ENCODE measurements around the gene OPCML.

Gene OPCML

DNA sequence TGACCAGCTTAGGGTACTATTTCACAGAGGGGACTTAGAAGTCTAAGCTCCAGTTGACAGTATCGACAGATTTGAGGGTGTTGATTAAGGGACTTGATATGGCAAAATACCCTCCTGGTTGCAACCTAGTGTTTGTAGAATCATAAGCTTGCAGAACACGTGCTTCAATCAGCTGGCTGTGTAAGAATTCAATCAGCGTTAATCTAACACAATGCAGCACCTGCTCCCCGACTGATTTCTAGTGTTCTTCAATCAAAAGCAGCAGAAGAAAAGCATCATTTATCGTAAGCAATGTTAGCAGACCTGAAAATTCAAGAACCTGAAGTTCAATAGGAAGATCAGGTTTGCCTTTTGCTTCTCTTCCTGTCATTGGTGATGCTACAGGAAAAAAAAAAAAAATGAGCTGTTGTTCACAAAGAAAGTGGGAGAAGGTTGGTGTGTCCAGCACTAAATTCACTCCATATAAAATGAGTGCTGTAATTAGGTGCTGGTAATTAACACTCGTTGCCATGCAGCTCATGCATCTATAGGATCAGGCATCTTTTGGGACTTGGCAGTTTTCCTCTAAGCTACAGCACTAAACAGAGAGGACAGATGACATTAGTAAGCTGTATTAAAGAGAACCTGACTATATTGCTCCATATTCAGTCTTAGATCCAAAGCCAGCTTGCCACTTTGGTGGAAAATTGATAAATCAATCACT is 840.3 kb downstream of the OPCML start:
- no peak overlapping the region for H3K4me3 ChIP-seq (ENCODE audit: low read depth, low read length)
- no peak for TF ChIP-seq CTCF (IDR thresholded peaks at IDR 0.05; ENCODE audit: insufficient read depth, low read length, missing control alignments)
- no peak for DNase-seq (ENCODE audit: low read depth, low spot score)
- POLR2A ChIA-PET: no interaction called here
- CTCF ChIA-PET: interaction anchor here (0.5 kb wide), 1 partner anchor 124 kb away, joined by 5 read pairs; no protein-coding TSS in a partner anchor

- no peak for TF ChIP-seq CTCF (IDR thresholded peaks at IDR 0.05; ENCODE audit: insufficient read depth, low read length, missing control alignments)
- ChIA-PET CTCF (interaction anchor here (1.0 to 2.4 kb wide), 2 partner anchors 29 to 255 kb away, joined by 3 to 10 read pairs; no protein-coding TSS in a partner anchor), POLR2A (no interaction called here)
- peak; percentile 4 for DNase-seq (ENCODE audit: low read depth, low spot score)
- H3K4me3 ChIP-seq (ENCODE audit: low read depth, low read length): no peak overlapping the region
These were observed 845.4 kb downstream of the OPCML start for GRCh38 chr11:132686886-132687285.

DNA sequence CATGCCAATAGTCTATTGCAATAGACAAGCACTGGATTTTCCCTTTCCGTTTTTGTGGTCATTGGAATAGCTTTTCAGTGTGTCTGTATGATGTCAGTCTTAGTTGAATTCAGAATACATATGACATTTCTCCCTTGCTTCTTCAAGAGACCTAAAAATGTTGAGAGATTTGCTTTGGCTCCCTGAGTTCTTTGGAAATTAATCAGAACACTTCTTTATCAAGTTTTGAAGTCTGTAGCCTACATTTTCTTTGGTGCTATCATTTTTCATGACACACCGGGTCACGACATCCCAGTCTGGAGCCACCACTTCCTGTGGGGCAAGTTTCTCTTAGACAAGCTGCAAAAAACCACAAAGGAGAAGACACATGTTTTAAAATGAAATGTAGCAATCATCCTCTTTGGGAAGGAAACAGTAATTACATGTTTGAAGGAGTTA is 847.1 kb downstream of the OPCML start:
- no peak for TF ChIP-seq CTCF (IDR thresholded peaks at IDR 0.05; ENCODE audit: insufficient read depth, low read length, missing control alignments)
- H3K4me3 ChIP-seq (ENCODE audit: low read depth, low read length): no peak overlapping the region
- CTCF ChIA-PET: interaction anchor here (0.8 to 1.7 kb wide), 3 partner anchors 8 to 256 kb away, joined by 3 to 7 read pairs (median 7); no protein-coding TSS in a partner anchor
- POLR2A ChIA-PET: interaction anchor here (0.6 to 1.4 kb wide), 4 partner anchors 51 to 914 kb away, joined by 3 to 4 read pairs (median 4); no protein-coding TSS in a partner anchor
- peak; percentile 44 for DNase-seq (ENCODE audit: low read depth, low spot score)

DNA sequence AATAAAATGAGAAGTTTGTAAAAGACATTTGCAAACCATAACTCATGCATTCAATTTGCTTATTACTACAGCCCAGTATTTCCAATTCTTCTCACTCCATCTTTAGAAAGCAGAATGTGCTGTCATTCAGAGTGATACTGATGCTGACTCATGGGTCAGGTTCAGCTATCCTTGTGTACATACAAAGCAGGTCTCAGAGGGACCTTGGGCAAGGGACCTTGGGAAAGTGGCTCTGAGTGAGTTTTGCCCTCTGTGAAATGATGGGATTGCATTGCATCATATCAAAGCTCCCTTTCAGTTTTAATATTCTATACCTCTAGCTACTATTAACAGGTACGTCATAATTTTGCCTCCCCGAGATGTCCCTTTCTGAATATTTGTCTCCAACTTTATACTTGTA is 848.7 kb downstream of the OPCML start:
- POLR2A ChIA-PET: no interaction called here
- no peak overlapping the region for H3K4me3 ChIP-seq (ENCODE audit: low read depth, low read length)
- CTCF ChIA-PET: interaction anchor here (1.0 to 1.7 kb wide), 3 partner anchors 8 to 51 kb away, joined by 3 to 7 read pairs (median 4); no protein-coding TSS in a partner anchor
- TF ChIP-seq CTCF (IDR thresholded peaks at IDR 0.05; ENCODE audit: insufficient read depth, low read length, missing control alignments): no peak
- no peak for DNase-seq (ENCODE audit: low read depth, low spot score)

DNA sequence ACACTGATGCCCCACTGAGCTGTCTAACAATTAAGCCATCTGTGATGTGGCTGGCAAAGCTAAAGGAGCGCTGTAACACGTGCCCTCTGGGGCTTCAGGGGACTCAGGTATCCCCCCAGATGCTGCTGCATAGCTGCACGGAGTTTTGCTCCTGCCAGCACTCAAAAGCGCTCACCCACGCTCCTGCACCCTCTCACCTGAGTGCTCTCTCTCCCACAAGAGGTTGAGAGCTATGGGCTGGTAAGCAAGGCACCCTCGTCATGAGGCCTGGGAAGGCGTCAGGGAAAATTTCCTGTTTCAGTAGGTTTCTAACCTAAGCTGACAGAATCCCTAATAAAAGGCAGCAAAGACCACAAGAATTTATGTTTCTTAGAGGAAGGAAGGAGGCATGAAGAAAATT is 850.3 kb downstream of the OPCML start:
- no peak for TF ChIP-seq CTCF (IDR thresholded peaks at IDR 0.05; ENCODE audit: insufficient read depth, low read length, missing control alignments)
- no peak for DNase-seq (ENCODE audit: low read depth, low spot score)
- ChIA-PET POLR2A (no interaction called here), CTCF (no interaction called here)
- H3K4me3 ChIP-seq (ENCODE audit: low read depth, low read length): no peak overlapping the region

GRCh38 chr11:132680584-132680983 is 851.7 kb downstream of the OPCML start:
- ChIA-PET CTCF (no interaction called here), POLR2A (no interaction called here)
- DNase-seq (ENCODE audit: low read depth, low spot score): no peak
- H3K4me3 ChIP-seq (ENCODE audit: low read depth, low read length): no peak overlapping the region
- no peak for TF ChIP-seq CTCF (IDR thresholded peaks at IDR 0.05; ENCODE audit: insufficient read depth, low read length, missing control alignments)
